HEK293T (cell line): Measurements from ENCODE around the gene KCNC3.
"Not testable (repeated sequence)": the region's sequence is repeated elsewhere in the genome, so short reads cannot be mapped to it uniquely, and the experiment has no call there.

Experiments used
- CTCF ChIA-PET: fragments of 350-600 bp; formaldehyde crosslinking; extraction: SDS; loops from one replicate; lab custom pipeline; 2021; ENCODE audit warnings: antibody characterized with exemption, inconsistent platforms; lab: Yijun Ruan, JAX
- POLR2A ChIA-PET: fragments of 350-600 bp; formaldehyde crosslinking; extraction: SDS; loops from one replicate; lab custom pipeline; 2020; ENCODE audit warnings: antibody characterized with exemption, inconsistent platforms; lab: Yijun Ruan, JAX
- DNase-seq: peaks from one replicate; pipeline ENCODE4 v3.0.0; 2012; ENCODE audit warnings: mixed read lengths; ENCODE audit errors: extremely low spot score
- ARNT ChIP-seq: fragments of 450-650 bp; IDR thresholded peaks from 2 replicates; pipeline ENCODE4 v1.6.1; 2017; ENCODE audit warnings: mild to moderate bottlenecking
- BHLHE40 ChIP-seq: fragments of 450-650 bp; IDR thresholded peaks from 2 replicates; pipeline ENCODE4 v1.6.1; 2016; ENCODE audit warnings: mild to moderate bottlenecking, moderate library complexity, borderline replicate concordance
- CTBP1 ChIP-seq: fragments of 450-650 bp; IDR thresholded peaks from 2 replicates; pipeline ENCODE4 v1.6.1; 2016; ENCODE audit warnings: borderline replicate concordance
- ELF4 ChIP-seq: fragments of 450-650 bp; IDR thresholded peaks from 2 replicates; pipeline ENCODE4 v1.6.1; 2017; ENCODE audit warnings: antibody characterized with exemption
- FOXA1 ChIP-seq: fragments of 450-650 bp; IDR thresholded peaks from 2 replicates; pipeline ENCODE4 v1.6.1; 2016; ENCODE audit warnings: mild to moderate bottlenecking
- FOXK2 ChIP-seq: fragments of 450-650 bp; IDR thresholded peaks from 2 replicates; pipeline ENCODE4 v1.6.1; 2016; ENCODE audit warnings: mild to moderate bottlenecking
- FOXM1 ChIP-seq: fragments of 450-650 bp; IDR thresholded peaks from 2 replicates; pipeline ENCODE4 v1.6.1; 2017; ENCODE audit warnings: mild to moderate bottlenecking, borderline replicate concordance
- HDGF ChIP-seq: fragments of 450-650 bp; IDR thresholded peaks from 2 replicates; pipeline ENCODE4 v1.6.1; 2017; ENCODE audit warnings: antibody characterized with exemption, borderline replicate concordance
- L3MBTL2 ChIP-seq: fragments of 450-650 bp; conservative IDR thresholded peaks from 2 replicates; pipeline ENCODE4 v1.6.1; 2016; ENCODE audit warnings: mild to moderate bottlenecking
- LEF1 ChIP-seq: fragments of 450-650 bp; IDR thresholded peaks from 2 replicates; pipeline ENCODE4 v1.6.1; 2017; ENCODE audit warnings: mild to moderate bottlenecking, borderline replicate concordance
- NFRKB ChIP-seq: fragments of 450-650 bp; IDR thresholded peaks from 2 replicates; pipeline ENCODE4 v1.6.1; 2016; ENCODE audit warnings: mild to moderate bottlenecking, moderate library complexity
- SP1 ChIP-seq: fragments of 450-650 bp; IDR thresholded peaks from 2 replicates; pipeline ENCODE4 v1.6.1; 2017
- SUZ12 ChIP-seq: fragments of 450-650 bp; IDR thresholded peaks from 2 replicates; pipeline ENCODE4 v1.6.1; 2016; ENCODE audit warnings: mild to moderate bottlenecking
- TARDBP ChIP-seq: fragments of 450-650 bp; IDR thresholded peaks from 2 replicates; pipeline ENCODE4 v1.6.1; 2016
- ZNF384 ChIP-seq: fragments of 450-650 bp; IDR thresholded peaks from 2 replicates; pipeline ENCODE4 v1.6.1; 2016
- TF ChIP-seq, protein P1 (sequence below): fragments of 450-650 bp; IDR thresholded peaks from 2 replicates; pipeline ENCODE4 v1.6.1; 2016

Gene KCNC3

DNA sequence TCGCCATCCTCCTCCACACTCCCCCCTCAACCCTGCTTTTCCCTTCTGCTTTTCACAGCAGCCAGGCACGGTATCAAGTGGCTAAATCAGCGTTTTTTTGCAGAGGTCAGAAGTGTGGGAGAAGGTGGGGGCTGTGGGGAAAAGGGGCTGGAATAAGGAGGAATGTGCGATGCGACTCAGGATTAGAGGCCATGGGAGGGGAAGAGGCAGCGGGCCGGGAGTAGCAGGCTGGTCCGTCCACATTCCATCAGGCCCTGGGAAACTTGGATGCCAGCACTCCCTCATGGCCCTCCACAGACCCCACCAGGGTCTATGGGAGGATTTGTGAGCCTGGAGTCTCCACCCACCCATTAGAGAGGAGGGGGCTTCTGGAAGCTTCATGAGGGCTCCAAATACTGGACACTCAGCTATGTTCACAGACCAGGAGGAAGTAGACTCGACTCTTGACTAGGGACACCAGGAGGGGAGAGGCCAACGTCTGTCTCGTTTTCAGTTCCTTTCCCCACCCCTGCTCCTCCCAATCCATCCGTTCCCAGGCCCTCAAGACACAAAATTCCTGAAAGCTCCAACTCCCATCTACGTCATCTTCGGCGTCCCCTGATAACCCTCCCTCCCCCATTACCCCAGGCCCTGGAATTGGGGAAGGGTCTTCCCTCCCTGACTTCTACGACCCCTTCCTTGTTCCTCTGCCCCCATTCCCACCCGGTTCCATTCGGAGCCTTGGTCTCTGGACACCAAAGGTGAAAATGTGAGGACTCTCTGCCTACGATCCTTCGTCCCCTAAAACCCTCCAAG is 3.3 kb upstream of the KCNC3 start:
- CTCF ChIA-PET: no interaction called here
- no peak for DNase-seq
- no peak for TF ChIP-seq HDGF
- TF ChIP-seq ARNT: no peak
- TF ChIP-seq SP1: no peak
- TF ChIP-seq, protein P1, sequence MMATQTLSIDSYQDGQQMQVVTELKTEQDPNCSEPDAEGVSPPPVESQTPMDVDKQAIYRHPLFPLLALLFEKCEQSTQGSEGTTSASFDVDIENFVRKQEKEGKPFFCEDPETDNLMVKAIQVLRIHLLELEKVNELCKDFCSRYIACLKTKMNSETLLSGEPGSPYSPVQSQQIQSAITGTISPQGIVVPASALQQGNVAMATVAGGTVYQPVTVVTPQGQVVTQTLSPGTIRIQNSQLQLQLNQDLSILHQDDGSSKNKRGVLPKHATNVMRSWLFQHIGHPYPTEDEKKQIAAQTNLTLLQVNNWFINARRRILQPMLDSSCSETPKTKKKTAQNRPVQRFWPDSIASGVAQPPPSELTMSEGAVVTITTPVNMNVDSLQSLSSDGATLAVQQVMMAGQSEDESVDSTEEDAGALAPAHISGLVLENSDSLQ: no peak
- TF ChIP-seq BHLHE40: no peak
- POLR2A ChIA-PET: interaction anchor here (0.9 to 1.1 kb wide), 2 partner anchors 19 to 20 kb away, joined by 5 to 7 read pairs; no protein-coding TSS in a partner anchor

DNA sequence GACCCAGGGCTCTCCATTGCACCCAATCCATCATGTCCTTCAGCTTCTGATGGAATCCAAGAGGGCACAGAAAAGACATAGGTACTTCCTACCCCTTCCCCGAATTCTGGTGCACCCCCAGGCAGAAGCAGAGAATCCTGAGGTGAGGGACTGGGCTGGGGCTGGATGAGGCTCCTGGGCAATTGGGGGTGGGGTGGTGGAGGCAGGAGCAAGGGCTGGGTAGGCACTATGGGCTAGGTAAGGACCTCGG is 2.7 kb upstream of the KCNC3 start:
- CTCF ChIA-PET: no interaction called here
- POLR2A ChIA-PET: no interaction called here
- TF ChIP-seq, protein P1: no peak
- no peak for TF ChIP-seq L3MBTL2
- TF ChIP-seq ARNT: no peak
- TF ChIP-seq FOXM1: no peak

DNA sequence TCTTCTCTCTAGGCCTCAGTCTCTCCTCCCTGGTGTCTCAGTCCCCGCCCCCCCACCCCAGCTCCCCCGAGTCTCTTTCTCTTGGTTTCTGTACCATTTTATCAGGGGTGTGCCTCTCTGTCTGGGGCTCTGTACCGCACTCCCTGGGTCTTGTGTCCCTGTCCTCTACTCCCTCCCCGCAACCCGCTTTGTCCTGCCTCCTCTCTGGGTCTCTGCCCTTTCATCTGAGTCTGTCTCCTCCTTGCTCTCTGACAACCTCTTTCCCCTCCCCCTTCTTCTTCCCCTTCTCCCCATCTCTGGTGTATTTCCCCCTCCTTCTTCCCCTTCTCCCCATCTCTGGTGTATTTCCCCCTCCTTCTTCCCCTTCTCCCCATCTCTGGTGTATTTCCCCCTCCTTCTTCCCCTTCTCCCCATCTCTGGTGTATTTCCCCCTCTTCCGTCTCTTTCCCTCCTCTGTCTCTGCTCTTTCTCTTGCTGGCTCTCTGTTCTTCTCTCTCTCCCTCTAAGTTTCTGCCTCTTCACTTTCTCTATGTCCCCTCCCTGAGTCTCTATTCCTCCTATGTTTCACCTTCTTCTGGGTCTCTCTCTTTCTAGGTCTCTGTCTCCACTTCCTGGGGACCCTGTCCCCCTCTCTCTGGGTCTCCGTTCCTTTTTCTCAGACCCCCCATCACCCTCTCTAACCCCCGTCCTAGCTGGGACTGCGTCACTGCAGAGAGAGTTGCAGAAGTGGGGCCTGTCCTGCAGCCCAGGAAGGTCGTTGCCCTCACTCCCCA is 2.2 kb upstream of the KCNC3 start:
- no peak for TF ChIP-seq NFRKB
- no peak for TF ChIP-seq BHLHE40
- no peak for TF ChIP-seq HDGF
- TF ChIP-seq ZNF384: no peak
- TF ChIP-seq SUZ12: no peak
- TF ChIP-seq, protein P1: no peak
- TF ChIP-seq L3MBTL2: no peak
- no peak for TF ChIP-seq FOXA1
- TF ChIP-seq CTBP1: no peak
- TF ChIP-seq SP1: no peak
- no peak for TF ChIP-seq ARNT
- CTCF ChIA-PET: no interaction called here
- no peak for DNase-seq

More for the DNA sequence above, 2.7 kb upstream of the KCNC3 start:
- DNase-seq: no peak

DNA sequence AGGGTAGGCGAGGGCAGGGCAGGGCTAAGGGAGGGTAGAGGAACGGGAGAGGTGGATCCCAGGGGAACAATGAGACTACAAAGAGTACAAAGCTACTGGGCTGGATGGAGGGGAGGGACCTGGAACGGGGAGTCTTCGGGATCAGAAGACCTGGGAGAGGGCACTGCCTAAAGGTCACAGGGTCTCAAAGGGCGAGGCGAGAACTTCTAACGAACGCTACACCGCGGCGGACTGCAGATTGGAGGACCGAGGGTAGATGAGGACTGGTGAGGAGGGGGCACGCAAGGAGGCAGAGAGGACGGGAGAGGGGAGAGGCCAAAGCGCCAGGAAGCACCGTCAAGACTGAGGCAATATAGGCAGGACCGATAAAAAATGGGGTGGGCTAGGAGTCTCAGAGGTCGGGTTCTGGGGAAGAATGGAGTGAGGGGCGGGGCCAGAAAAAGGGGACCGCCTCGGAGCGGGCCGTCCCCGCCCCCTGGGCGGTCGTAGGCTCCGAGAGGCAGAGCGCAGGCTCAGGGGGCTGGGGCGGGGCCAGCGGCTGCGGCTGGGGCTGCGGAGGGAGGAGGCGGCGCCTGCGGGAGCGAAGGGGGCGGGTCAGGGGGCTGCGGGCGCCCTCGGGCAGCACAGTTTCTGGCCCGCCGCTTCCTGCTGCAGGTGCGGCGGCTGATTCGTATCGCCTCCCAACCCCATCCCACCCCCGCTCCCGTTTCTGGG is 1.3 kb upstream of the KCNC3 start:
- POLR2A ChIA-PET: no interaction called here
- no peak for TF ChIP-seq HDGF
- TF ChIP-seq NFRKB: no peak
- no peak for TF ChIP-seq ELF4
- no peak for TF ChIP-seq L3MBTL2
- TF ChIP-seq, protein P1: no peak
- TF ChIP-seq LEF1: no peak
- CTCF ChIA-PET: no interaction called here
- DNase-seq: peak; percentile 86

More for the DNA sequence above, 2.2 kb upstream of the KCNC3 start:
- POLR2A ChIA-PET: no interaction called here

DNA sequence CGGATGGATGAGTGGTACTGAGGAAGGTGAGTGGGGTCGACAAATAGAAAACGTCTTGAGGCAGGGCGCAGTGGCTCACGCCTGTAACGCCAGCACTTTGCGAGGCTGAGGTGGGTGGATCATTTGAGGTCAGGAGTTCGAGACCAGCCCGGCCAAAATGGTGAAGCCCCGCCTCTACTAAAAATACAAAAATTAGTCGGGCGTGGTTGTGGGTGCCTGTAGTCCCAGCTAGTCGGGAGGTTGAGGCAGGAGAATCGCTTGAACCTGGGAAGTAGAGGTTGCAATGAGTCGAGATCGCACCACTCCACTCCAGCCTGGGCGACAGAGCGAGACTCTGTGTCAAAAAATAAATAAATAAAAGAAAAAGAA is 733 bp upstream of the KCNC3 start:
- DNase-seq, POLR2A ChIA-PET: not testable (repeated sequence)
- CTCF ChIA-PET: interaction anchor here (1.0 to 1.1 kb wide), 2 partner anchors 22 to 27 kb away, joined by 3 to 6 read pairs; no protein-coding TSS in a partner anchor
- TF ChIP-seq L3MBTL2: 0 out of 2 replicates have a peak, but pooled peaks have one; percentile 42

DNA sequence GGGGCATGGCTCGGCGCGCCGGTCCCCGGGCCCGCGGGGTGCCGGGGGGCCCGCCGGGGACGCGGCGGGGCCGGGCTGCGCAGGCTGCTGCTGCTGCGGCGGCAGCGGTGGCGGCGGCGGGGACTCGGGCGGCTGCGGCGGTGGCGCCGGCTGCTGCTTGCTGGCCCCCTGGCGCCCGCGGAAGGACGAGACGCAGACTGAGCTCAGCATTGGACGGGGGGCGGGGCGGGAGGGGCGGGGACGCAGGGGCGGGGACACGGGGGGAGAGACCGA is 368 bp downstream of the KCNC3 start:
- ChIA-PET CTCF (interaction anchor here (0.7 to 1.4 kb wide), 4 partner anchors 13 to 64 kb away, joined by 3 to 6 read pairs (median 5); no protein-coding TSS in a partner anchor), POLR2A (interaction anchor here (0.6 to 1.6 kb wide), 8 partner anchors 13 to 396 kb away, joined by 3 to 12 read pairs (median 4); no protein-coding TSS in a partner anchor)
- no peak for TF ChIP-seq SP1
- TF ChIP-seq, protein P1: no peak
- no peak for TF ChIP-seq FOXA1
- TF ChIP-seq HDGF: no peak
- TF ChIP-seq ZNF384: no peak
- no peak for TF ChIP-seq CTBP1
- no peak for TF ChIP-seq BHLHE40
- no peak for TF ChIP-seq SUZ12
- TF ChIP-seq FOXM1: no peak
- no peak for TF ChIP-seq L3MBTL2
- TF ChIP-seq ARNT: no peak
- no peak for TF ChIP-seq LEF1
- no peak for TF ChIP-seq TARDBP
- TF ChIP-seq FOXK2: no peak
- TF ChIP-seq ELF4: no peak
- TF ChIP-seq NFRKB: no peak
- DNase-seq: no peak
